Large intestine (tissue), 3 donors: Measurements from ENCODE around the gene PTCHD1. TPM values are rescaled to one million over a fixed set of nuclear protein-coding genes. Genes with fewer than 3 reads are reported as not detected.

ENCODE experiments used
- DNase-seq, 2 donors: peaks; one replicate each; pipeline versions ENCODE4 v3.0.0 to v3.0.0-alpha.2; 2013
- H3K27ac ChIP-seq: one replicate; pipeline ENCODE4 v1.5.1; 2013; ENCODE audit warnings: low read length
- H3K27me3 ChIP-seq: 2 replicates; pipeline ENCODE4 v1.6.1; 2013; ENCODE audit warnings: low read length; ENCODE audit not compliant: control insufficient read depth, insufficient read depth
- H3K36me3 ChIP-seq: 2 replicates; pipeline ENCODE4 v1.6.1; 2013; ENCODE audit warnings: low read length; ENCODE audit not compliant: control insufficient read depth, insufficient read depth
- H3K4me1 ChIP-seq: one replicate; pipeline ENCODE4 v1.6.1; 2013; ENCODE audit warnings: low read length; ENCODE audit not compliant: control insufficient read depth, insufficient read depth
- H3K4me3 ChIP-seq: one replicate; pipeline ENCODE4 v1.5.1; 2013; ENCODE audit warnings: low read length
- H3K9me3 ChIP-seq: one replicate; pipeline ENCODE4 v1.6.1; 2013; ENCODE audit warnings: mild to moderate bottlenecking, low read depth, low read length, moderate library complexity; ENCODE audit not compliant: control insufficient read depth
- WGBS: methylation state at CpG from one replicate; pipeline ENCODE4 v1.1.5; 2013; ENCODE audit warnings: low lambda C conversion rate; ENCODE audit not compliant: insufficient coverage; 5-methylcytosine and 5-hydroxymethylcytosine counted together
- polyA plus RNA-seq: library from polyadenylated mRNA; unstranded; fragments of 120-200 nt; gene quantifications from one replicate; pipeline ENCODE4 v1.2.1, GENCODE V29; 2013

The PTCHD1 gene
- polyA plus RNA-seq, 1 donor, result 0.66 TPM

GRCh38 chrX:23327104-23327503 is 7.5 kb upstream of the PTCHD1 start:
- Histone ChIP-seq H3K4me3 (no peak overlapping the region), H3K27me3 (peaks cover 14% of the 10 kb centered on the region), H3K4me1 (no peaks in the 10 kb centered on the region), H3K9me3 (no peaks in the 10 kb centered on the region), H3K27ac (no peak overlapping the region), H3K36me3 (no peaks in the 10 kb centered on the region)
- no CpG with 5 or more reads among the region's 2 CpGs for WGBS
- no peak for DNase-seq

- no CpG with 5 or more reads among the region's 11 CpGs for WGBS
- no peak for DNase-seq
- H3K27ac ChIP-seq, result no peak overlapping the region
- H3K9me3 ChIP-seq, result peaks cover 2% of the 10 kb centered on the region
- H3K27me3 ChIP-seq, result peaks cover 53% of the 10 kb centered on the region
- H3K4me3 ChIP-seq, result no peak overlapping the region
- H3K36me3 ChIP-seq, result no peaks in the 10 kb centered on the region
- H3K4me1 ChIP-seq, result no peaks in the 10 kb centered on the region
These were observed 2.9 kb upstream of the PTCHD1 start for GRCh38 chrX:23331701-23332100.

GRCh38 chrX:23332101-23332887 is 2.4 kb upstream of the PTCHD1 start:
- Histone ChIP-seq H3K27me3 (peaks cover 55% of the 10 kb centered on the region), H3K4me1 (no peaks in the 10 kb centered on the region), H3K9me3 (peaks cover 2% of the 10 kb centered on the region), H3K27ac (no peak overlapping the region), H3K36me3 (no peaks in the 10 kb centered on the region), H3K4me3 (no peak overlapping the region)
- no CpG with 5 or more reads among the region's 42 CpGs for WGBS
- peak in 1 of 2 donors; percentile 2 for DNase-seq

- Histone ChIP-seq H3K27me3 (peaks cover 62% of the 10 kb centered on the region), H3K27ac (no peak overlapping the region), H3K9me3 (peaks cover 2% of the 10 kb centered on the region), H3K4me3 (peak overlapping the region; percentile 13), H3K4me1 (no peaks in the 10 kb centered on the region), H3K36me3 (no peaks in the 10 kb centered on the region)
- DNase-seq, result peak in 1 of 2 donors; percentile 1
- WGBS, result no CpG with 5 or more reads among the region's 75 CpGs
These were observed 1.5 kb upstream of the PTCHD1 start for GRCh38 chrX:23332888-23333821.

- H3K4me1 ChIP-seq, result no peaks in the 10 kb centered on the region
- peak in 1 of 2 donors; percentile 6 for DNase-seq
- H3K27me3 ChIP-seq, result peaks cover 60% of the 10 kb centered on the region
- no CpG with 5 or more reads among the region's 54 CpGs for WGBS
- peak overlapping the region; percentile 13 for H3K4me3 ChIP-seq
- peaks cover 2% of the 10 kb centered on the region for H3K9me3 ChIP-seq
- no peak overlapping the region for H3K27ac ChIP-seq
- H3K36me3 ChIP-seq, result no peaks in the 10 kb centered on the region
These were observed 668 bp upstream of the PTCHD1 start for GRCh38 chrX:23333842-23334520.

- no peak overlapping the region for H3K27ac ChIP-seq
These were observed 165 bp upstream of the PTCHD1 start for GRCh38 chrX:23334521-23334847.

GRCh38 chrX:23338334-23338733 is 3.7 kb downstream of the PTCHD1 start:
- Histone ChIP-seq H3K4me3 (no peak overlapping the region), H3K4me1 (no peaks in the 10 kb centered on the region), H3K27me3 (peaks cover 45% of the 10 kb centered on the region), H3K27ac (no peak overlapping the region), H3K9me3 (peaks cover 2% of the 10 kb centered on the region), H3K36me3 (no peaks in the 10 kb centered on the region)
- no peak for DNase-seq
- 100% methylated on average over 1 of the region's 4 CpGs for WGBS

More at GRCh38 chrX:23334521-23334847, 165 bp upstream of the PTCHD1 start:
- no peak for DNase-seq
- Histone ChIP-seq H3K36me3 (no peaks in the 10 kb centered on the region), H3K4me1 (no peaks in the 10 kb centered on the region), H3K4me3 (no peak overlapping the region), H3K27me3 (peaks cover 60% of the 10 kb centered on the region), H3K9me3 (peaks cover 2% of the 10 kb centered on the region)
- WGBS, result no CpG with 5 or more reads among the region's 63 CpGs

- Histone ChIP-seq H3K9me3 (no peaks in the 10 kb centered on the region), H3K4me3 (no peak overlapping the region), H3K27me3 (peaks cover 25% of the 10 kb centered on the region), H3K4me1 (peaks cover 4% of the 10 kb centered on the region), H3K36me3 (no peaks in the 10 kb centered on the region), H3K27ac (no peak overlapping the region)
- no peak for DNase-seq
- no CpG with 5 or more reads among the region's 6 CpGs for WGBS
These were observed 6.8 kb downstream of the PTCHD1 start for GRCh38 chrX:23341452-23341851.

GRCh38 chrX:23344238-23344903 is 9.7 kb downstream of the PTCHD1 start:
- Histone ChIP-seq H3K27ac (no peak overlapping the region), H3K4me1 (peaks cover 4% of the 10 kb centered on the region), H3K4me3 (no peak overlapping the region), H3K27me3 (peaks cover 14% of the 10 kb centered on the region), H3K9me3 (no peaks in the 10 kb centered on the region), H3K36me3 (no peaks in the 10 kb centered on the region)
- WGBS, result no CpG with 5 or more reads among the region's 5 CpGs
- peak in 1 of 2 donors; percentile 17 for DNase-seq

- peaks cover 14% of the 10 kb centered on the region for H3K27me3 ChIP-seq
- no peak for DNase-seq
- WGBS, result no CpG with 5 or more reads among the region's 2 CpGs
- peaks cover 4% of the 10 kb centered on the region for H3K4me1 ChIP-seq
- H3K4me3 ChIP-seq, result no peak overlapping the region
- H3K27ac ChIP-seq, result no peak overlapping the region
- H3K36me3 ChIP-seq, result no peaks in the 10 kb centered on the region
- no peaks in the 10 kb centered on the region for H3K9me3 ChIP-seq
These were observed 10.2 kb downstream of the PTCHD1 start for GRCh38 chrX:23344904-23345271.
